Neural cell (in vitro differentiated cells): ENCODE measurements around the gene SHISAL1.

ENCODE experiments used
- EZH2 ChIP-seq: fragments of 200-600, 300-800 bp; shearing (Covaris generic), sonication (generic); IDR thresholded peaks from 2 replicates; pipeline ENCODE4 v1.6.1; 2014; ENCODE audit warnings: antibody characterized with exemption, low read length, borderline replicate concordance, mild to moderate bottlenecking; ENCODE audit not compliant: insufficient read depth, poor library complexity, severe bottlenecking
- POLR2AphosphoS5 ChIP-seq: IDR thresholded peaks from 2 replicates; pipeline ENCODE4 v1.6.1; 2012
- RAD21 ChIP-seq: fragments of 450-650 bp; conservative IDR thresholded peaks from 2 replicates; pipeline ENCODE4 v1.6.1; 2014; ENCODE audit warnings: antibody characterized with exemption, mild to moderate bottlenecking, moderate library complexity
- TF ChIP-seq, protein P1 (sequence below): fragments of 450-650 bp; IDR thresholded peaks from 2 replicates; pipeline ENCODE4 v1.5.1; 2014; ENCODE audit warnings: antibody characterized with exemption, mild to moderate bottlenecking, moderate library complexity; ENCODE audit not compliant: poor library complexity, severe bottlenecking
- TF ChIP-seq, protein P2 (sequence below): IDR thresholded peaks from 2 replicates; pipeline ENCODE4 v1.6.1; 2012; ENCODE audit warnings: borderline replicate concordance

DNA sequence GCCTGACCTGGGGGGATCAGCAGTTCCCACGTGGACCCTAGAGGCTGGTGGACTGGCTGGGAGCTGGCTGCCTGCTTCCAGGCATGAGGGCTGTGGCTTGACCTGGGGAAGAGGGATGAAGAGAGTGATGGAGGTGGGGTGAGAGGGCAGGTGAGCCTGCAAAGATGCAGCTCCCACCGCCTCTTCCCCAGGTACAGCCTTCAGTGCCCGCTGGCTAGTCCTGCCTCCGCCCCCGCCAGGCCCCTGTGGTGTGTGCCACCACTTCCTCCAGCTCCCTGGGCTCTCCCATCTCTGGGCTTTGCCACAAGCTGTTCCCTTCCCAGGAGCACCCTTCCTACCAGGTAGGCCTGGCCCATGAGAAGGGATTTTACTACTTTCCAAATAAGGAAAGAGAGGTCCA lies 112.9 kb downstream of the SHISAL1 start:
- TF ChIP-seq EZH2 (no peak), RAD21 (no peak), POLR2AphosphoS5 (no peak)
- TF ChIP-seq, protein P1, sequence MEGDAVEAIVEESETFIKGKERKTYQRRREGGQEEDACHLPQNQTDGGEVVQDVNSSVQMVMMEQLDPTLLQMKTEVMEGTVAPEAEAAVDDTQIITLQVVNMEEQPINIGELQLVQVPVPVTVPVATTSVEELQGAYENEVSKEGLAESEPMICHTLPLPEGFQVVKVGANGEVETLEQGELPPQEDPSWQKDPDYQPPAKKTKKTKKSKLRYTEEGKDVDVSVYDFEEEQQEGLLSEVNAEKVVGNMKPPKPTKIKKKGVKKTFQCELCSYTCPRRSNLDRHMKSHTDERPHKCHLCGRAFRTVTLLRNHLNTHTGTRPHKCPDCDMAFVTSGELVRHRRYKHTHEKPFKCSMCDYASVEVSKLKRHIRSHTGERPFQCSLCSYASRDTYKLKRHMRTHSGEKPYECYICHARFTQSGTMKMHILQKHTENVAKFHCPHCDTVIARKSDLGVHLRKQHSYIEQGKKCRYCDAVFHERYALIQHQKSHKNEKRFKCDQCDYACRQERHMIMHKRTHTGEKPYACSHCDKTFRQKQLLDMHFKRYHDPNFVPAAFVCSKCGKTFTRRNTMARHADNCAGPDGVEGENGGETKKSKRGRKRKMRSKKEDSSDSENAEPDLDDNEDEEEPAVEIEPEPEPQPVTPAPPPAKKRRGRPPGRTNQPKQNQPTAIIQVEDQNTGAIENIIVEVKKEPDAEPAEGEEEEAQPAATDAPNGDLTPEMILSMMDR: no peak
- TF ChIP-seq, protein P2, sequence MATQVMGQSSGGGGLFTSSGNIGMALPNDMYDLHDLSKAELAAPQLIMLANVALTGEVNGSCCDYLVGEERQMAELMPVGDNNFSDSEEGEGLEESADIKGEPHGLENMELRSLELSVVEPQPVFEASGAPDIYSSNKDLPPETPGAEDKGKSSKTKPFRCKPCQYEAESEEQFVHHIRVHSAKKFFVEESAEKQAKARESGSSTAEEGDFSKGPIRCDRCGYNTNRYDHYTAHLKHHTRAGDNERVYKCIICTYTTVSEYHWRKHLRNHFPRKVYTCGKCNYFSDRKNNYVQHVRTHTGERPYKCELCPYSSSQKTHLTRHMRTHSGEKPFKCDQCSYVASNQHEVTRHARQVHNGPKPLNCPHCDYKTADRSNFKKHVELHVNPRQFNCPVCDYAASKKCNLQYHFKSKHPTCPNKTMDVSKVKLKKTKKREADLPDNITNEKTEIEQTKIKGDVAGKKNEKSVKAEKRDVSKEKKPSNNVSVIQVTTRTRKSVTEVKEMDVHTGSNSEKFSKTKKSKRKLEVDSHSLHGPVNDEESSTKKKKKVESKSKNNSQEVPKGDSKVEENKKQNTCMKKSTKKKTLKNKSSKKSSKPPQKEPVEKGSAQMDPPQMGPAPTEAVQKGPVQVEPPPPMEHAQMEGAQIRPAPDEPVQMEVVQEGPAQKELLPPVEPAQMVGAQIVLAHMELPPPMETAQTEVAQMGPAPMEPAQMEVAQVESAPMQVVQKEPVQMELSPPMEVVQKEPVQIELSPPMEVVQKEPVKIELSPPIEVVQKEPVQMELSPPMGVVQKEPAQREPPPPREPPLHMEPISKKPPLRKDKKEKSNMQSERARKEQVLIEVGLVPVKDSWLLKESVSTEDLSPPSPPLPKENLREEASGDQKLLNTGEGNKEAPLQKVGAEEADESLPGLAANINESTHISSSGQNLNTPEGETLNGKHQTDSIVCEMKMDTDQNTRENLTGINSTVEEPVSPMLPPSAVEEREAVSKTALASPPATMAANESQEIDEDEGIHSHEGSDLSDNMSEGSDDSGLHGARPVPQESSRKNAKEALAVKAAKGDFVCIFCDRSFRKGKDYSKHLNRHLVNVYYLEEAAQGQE: no peak
